HepG2 (cell line): ENCODE measurements around the gene LINGO3. TPM values are rescaled to one million over a fixed set of nuclear protein-coding genes. Genes with fewer than 3 reads are reported as not detected.
A peak's percentile ranks its signal among the peaks of the same experiment; 100 is the strongest.

Source experiments
- HNRNPLL ChIP-seq: fragments of 200-400 bp; formaldehyde crosslinking; IDR thresholded peaks from 2 replicates; pipeline ENCODE4 v1.6.1; 2017; ENCODE audit warnings: mild to moderate bottlenecking, low read depth, low read length; ENCODE audit not compliant: poor library complexity, severe bottlenecking
- KAT2B ChIP-seq: fragments of 150-350 bp; IDR thresholded peaks from 2 replicates; pipeline ENCODE4 v1.6.1; 2014; ENCODE audit warnings: low read depth, low read length, borderline replicate concordance
- KMT2A ChIP-seq: sonication (generic); formaldehyde crosslinking; IDR thresholded peaks from 2 replicates; pipeline ENCODE4 v1.4.0; 2020; ENCODE audit warnings: missing genetic modification reagents
- MED8 ChIP-seq: sonication (generic); formaldehyde crosslinking; IDR thresholded peaks from 2 replicates; pipeline ENCODE4 v1.8.1; 2023; ENCODE audit warnings: mild to moderate bottlenecking, missing genetic modification reagents; ENCODE audit not compliant: insufficient replicate concordance
- SRSF1 ChIP-seq: fragments of 200-400 bp; formaldehyde crosslinking; optimal IDR thresholded peaks from 2 replicates; pipeline ENCODE3; 2017; ENCODE audit warnings: mild to moderate bottlenecking, low read depth, low read length, moderate library complexity
- SSRP1 ChIP-seq: IDR thresholded peaks from 2 replicates; pipeline ENCODE4 v1.6.1; 2016; ENCODE audit warnings: control low read depth
- ZEB1 ChIP-seq: IDR thresholded peaks from 2 replicates; pipeline ENCODE4 v1.6.1; 2012; ENCODE audit warnings: mild to moderate bottlenecking, low read depth, inconsistent platforms; ENCODE audit not compliant: insufficient replicate concordance
- ZNF326 ChIP-seq: sonication (generic); formaldehyde crosslinking; IDR thresholded peaks from 2 replicates; pipeline ENCODE4 v1.4.0; 2020; ENCODE audit warnings: missing genetic modification reagents, borderline replicate concordance
- ZNF431 ChIP-seq: sonication (generic); formaldehyde crosslinking; IDR thresholded peaks from 2 replicates; pipeline ENCODE4 v1.9.0; 2022; ENCODE audit warnings: missing genetic modification reagents, low read depth, mild to moderate bottlenecking, borderline replicate concordance
- ZNF761 ChIP-seq: sonication (generic); formaldehyde crosslinking; conservative IDR thresholded peaks from 2 replicates; pipeline ENCODE4 v1.4.0; 2020; ENCODE audit warnings: mild to moderate bottlenecking, missing genetic modification reagents
- ZNF773 ChIP-seq: sonication (generic); formaldehyde crosslinking; IDR thresholded peaks from 2 replicates; pipeline ENCODE4 v1.4.0; 2020; ENCODE audit warnings: missing genetic modification reagents, borderline replicate concordance
- ZNF841 ChIP-seq: sonication (generic); formaldehyde crosslinking; IDR thresholded peaks from 2 replicates; pipeline ENCODE4 v1.8.1; 2023; ENCODE audit warnings: missing genetic modification reagents, borderline replicate concordance
- polyA plus RNA-seq, 8 experiments: library from polyadenylated mRNA; depleted of rRNA in 3 of 8; stranded (reverse) in 7 of 8; unstranded in 1 of 8; fragments of >200 nt; fragmentation: Illumina TruSeq in 4 of 8; extraction: Trizol in 4 of 8; gene quantifications; 2 replicates each; pipeline versions ENCODE4 v1.2.1 to v1.2.3, GENCODE V29; 2011 to 2016; ENCODE audit warnings: low read depth in 4 of 8, missing spikeins in 1 of 8, mixed read lengths in 1 of 8; ENCODE audit not compliant: insufficient read depth in 1 of 8
- total RNA-seq, 5 experiments: library from RNA; depleted of rRNA; stranded (reverse); fragments of >200 nt; fragmentation: Illumina TruSeq; extraction: Trizol; gene quantifications; 2 replicates each; pipeline ENCODE4 v1.2.3, GENCODE V29; 2016; ENCODE audit warnings: low read depth in 1 of 5
- TF ChIP-seq, protein P1 (sequence below): sonication (generic); formaldehyde crosslinking; IDR thresholded peaks from 2 replicates; pipeline ENCODE4 v1.4.0; 2020; ENCODE audit warnings: missing genetic modification reagents
- TF ChIP-seq, protein P2 (sequence below): sonication (generic); formaldehyde crosslinking; IDR thresholded peaks from 2 replicates; pipeline ENCODE4 v1.9.0; 2021; ENCODE audit warnings: missing genetic modification reagents, mild to moderate bottlenecking, borderline replicate concordance
- TF ChIP-seq, protein P3 (sequence below): sonication (generic); formaldehyde crosslinking; IDR thresholded peaks from 2 replicates; pipeline ENCODE4 v1.4.0; 2020; ENCODE audit warnings: missing genetic modification reagents
- TF ChIP-seq, protein P4 (sequence below), 2 experiments: sonication (generic) in 1 of 2; formaldehyde crosslinking in 1 of 2; IDR thresholded peaks; 2 replicates each; pipeline versions ENCODE4 v1.4.0 to v1.6.1; 2018 to 2020; ENCODE audit warnings: missing genetic modification reagents in 2 of 2, borderline replicate concordance in 1 of 2, low read depth in 1 of 2, mild to moderate bottlenecking in 1 of 2, missing biosample characterization in 1 of 2

LINGO3 gene
- total and polyA plus RNA-seq, 2 of the 13 experiments (the other 11 are each of a cell fraction or from before 2014, with no cell fraction given) = not detected

DNA sequence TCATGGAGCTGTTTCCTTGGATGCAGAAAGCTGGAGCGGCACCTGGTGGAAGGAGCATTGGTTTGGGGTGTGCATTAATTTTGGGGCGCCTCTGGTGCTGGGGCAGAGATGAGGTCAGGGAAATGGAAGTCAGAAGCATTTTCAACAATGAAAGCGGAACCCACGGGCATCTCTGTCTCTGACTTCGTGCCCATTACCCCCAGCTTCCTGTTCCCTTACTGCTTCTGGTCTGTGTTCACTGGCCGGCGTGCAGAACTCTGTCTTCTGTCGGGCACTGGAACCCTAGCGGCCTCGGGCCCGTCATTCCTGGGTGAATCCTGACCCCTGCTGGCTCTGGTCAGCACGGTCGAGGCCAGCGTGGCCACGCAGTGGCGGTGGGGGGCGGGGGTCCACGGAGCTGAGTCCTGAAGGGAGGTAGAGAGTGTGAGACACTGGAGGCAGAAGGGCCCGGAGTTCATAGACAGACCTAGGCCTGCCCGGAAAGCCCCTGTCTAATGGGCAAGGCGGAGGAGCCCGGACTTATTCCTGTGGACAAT, 7.9 kb upstream of the LINGO3 start (continued):
- TF ChIP-seq ZNF773 (CRISPR knock-in tag) (no peak), KMT2A (CRISPR knock-in tag) (peak; percentile 32; the same call in 1 of the 2 replicates), ZEB1 (no peak), ZNF761 (CRISPR knock-in tag) (0 out of 2 replicates have a peak, but pooled peaks have one; percentile 36), SSRP1 (no peak), MED8 (no peak), SRSF1 (no peak), HNRNPLL (no peak), KAT2B (no peak), ZNF841 (CRISPR knock-in tag) (no peak), ZNF326 (CRISPR knock-in tag) (no peak), ZNF431 (CRISPR knock-in tag) (no peak)
- TF ChIP-seq, protein P1, sequence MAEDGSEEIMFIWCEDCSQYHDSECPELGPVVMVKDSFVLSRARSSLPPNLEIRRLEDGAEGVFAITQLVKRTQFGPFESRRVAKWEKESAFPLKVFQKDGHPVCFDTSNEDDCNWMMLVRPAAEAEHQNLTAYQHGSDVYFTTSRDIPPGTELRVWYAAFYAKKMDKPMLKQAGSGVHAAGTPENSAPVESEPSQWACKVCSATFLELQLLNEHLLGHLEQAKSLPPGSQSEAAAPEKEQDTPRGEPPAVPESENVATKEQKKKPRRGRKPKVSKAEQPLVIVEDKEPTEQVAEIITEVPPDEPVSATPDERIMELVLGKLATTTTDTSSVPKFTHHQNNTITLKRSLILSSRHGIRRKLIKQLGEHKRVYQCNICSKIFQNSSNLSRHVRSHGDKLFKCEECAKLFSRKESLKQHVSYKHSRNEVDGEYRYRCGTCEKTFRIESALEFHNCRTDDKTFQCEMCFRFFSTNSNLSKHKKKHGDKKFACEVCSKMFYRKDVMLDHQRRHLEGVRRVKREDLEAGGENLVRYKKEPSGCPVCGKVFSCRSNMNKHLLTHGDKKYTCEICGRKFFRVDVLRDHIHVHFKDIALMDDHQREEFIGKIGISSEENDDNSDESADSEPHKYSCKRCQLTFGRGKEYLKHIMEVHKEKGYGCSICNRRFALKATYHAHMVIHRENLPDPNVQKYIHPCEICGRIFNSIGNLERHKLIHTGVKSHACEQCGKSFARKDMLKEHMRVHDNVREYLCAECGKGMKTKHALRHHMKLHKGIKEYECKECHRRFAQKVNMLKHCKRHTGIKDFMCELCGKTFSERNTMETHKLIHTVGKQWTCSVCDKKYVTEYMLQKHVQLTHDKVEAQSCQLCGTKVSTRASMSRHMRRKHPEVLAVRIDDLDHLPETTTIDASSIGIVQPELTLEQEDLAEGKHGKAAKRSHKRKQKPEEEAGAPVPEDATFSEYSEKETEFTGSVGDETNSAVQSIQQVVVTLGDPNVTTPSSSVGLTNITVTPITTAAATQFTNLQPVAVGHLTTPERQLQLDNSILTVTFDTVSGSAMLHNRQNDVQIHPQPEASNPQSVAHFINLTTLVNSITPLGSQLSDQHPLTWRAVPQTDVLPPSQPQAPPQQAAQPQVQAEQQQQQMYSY = no peak
- TF ChIP-seq, protein P2, sequence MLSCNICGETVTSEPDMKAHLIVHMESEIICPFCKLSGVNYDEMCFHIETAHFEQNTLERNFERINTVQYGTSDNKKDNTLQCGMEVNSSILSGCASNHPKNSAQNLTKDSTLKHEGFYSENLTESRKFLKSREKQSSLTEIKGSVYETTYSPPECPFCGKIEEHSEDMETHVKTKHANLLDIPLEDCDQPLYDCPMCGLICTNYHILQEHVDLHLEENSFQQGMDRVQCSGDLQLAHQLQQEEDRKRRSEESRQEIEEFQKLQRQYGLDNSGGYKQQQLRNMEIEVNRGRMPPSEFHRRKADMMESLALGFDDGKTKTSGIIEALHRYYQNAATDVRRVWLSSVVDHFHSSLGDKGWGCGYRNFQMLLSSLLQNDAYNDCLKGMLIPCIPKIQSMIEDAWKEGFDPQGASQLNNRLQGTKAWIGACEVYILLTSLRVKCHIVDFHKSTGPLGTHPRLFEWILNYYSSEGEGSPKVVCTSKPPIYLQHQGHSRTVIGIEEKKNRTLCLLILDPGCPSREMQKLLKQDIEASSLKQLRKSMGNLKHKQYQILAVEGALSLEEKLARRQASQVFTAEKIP (CRISPR knock-in tag) = no peak
- TF ChIP-seq, protein P3, sequence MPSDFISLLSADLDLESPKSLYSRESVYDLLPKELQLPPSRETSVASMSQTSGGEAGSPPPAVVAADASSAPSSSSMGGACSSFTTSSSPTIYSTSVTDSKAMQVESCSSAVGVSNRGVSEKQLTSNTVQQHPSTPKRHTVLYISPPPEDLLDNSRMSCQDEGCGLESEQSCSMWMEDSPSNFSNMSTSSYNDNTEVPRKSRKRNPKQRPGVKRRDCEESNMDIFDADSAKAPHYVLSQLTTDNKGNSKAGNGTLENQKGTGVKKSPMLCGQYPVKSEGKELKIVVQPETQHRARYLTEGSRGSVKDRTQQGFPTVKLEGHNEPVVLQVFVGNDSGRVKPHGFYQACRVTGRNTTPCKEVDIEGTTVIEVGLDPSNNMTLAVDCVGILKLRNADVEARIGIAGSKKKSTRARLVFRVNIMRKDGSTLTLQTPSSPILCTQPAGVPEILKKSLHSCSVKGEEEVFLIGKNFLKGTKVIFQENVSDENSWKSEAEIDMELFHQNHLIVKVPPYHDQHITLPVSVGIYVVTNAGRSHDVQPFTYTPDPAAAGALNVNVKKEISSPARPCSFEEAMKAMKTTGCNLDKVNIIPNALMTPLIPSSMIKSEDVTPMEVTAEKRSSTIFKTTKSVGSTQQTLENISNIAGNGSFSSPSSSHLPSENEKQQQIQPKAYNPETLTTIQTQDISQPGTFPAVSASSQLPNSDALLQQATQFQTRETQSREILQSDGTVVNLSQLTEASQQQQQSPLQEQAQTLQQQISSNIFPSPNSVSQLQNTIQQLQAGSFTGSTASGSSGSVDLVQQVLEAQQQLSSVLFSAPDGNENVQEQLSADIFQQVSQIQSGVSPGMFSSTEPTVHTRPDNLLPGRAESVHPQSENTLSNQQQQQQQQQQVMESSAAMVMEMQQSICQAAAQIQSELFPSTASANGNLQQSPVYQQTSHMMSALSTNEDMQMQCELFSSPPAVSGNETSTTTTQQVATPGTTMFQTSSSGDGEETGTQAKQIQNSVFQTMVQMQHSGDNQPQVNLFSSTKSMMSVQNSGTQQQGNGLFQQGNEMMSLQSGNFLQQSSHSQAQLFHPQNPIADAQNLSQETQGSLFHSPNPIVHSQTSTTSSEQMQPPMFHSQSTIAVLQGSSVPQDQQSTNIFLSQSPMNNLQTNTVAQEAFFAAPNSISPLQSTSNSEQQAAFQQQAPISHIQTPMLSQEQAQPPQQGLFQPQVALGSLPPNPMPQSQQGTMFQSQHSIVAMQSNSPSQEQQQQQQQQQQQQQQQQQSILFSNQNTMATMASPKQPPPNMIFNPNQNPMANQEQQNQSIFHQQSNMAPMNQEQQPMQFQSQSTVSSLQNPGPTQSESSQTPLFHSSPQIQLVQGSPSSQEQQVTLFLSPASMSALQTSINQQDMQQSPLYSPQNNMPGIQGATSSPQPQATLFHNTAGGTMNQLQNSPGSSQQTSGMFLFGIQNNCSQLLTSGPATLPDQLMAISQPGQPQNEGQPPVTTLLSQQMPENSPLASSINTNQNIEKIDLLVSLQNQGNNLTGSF = no peak
- TF ChIP-seq, protein P4, sequence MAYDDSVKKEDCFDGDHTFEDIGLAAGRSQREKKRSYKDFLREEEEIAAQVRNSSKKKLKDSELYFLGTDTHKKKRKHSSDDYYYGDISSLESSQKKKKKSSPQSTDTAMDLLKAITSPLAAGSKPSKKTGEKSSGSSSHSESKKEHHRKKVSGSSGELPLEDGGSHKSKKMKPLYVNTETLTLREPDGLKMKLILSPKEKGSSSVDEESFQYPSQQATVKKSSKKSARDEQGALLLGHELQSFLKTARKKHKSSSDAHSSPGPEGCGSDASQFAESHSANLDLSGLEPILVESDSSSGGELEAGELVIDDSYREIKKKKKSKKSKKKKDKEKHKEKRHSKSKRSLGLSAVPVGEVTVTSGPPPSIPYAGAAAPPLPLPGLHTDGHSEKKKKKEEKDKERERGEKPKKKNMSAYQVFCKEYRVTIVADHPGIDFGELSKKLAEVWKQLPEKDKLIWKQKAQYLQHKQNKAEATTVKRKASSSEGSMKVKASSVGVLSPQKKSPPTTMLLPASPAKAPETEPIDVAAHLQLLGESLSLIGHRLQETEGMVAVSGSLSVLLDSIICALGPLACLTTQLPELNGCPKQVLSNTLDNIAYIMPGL (CRISPR knock-in tag; IDR thresholded peaks at IDR 0.05; ENCODE audit: borderline replicate concordance in 1 of 2, low read depth in 1 of 2) = peak; percentile 90 to 94
